Cardiac atrium fibroblast (primary cell): Measurements from ENCODE around the gene ABCF2. TPM values are rescaled to one million over a fixed set of nuclear protein-coding genes. Genes with fewer than 3 reads are reported as not detected.

Source experiments
- total RNA-seq: library from RNA; depleted of rRNA; stranded (reverse); fragments of >200 nt; gene quantifications from 2 replicates; pipeline ENCODE4 v1.2.3, GENCODE V29; 2015

Gene ABCF2
- total RNA-seq = 41.2 and 49.7 TPM in 2 replicates

DNA sequence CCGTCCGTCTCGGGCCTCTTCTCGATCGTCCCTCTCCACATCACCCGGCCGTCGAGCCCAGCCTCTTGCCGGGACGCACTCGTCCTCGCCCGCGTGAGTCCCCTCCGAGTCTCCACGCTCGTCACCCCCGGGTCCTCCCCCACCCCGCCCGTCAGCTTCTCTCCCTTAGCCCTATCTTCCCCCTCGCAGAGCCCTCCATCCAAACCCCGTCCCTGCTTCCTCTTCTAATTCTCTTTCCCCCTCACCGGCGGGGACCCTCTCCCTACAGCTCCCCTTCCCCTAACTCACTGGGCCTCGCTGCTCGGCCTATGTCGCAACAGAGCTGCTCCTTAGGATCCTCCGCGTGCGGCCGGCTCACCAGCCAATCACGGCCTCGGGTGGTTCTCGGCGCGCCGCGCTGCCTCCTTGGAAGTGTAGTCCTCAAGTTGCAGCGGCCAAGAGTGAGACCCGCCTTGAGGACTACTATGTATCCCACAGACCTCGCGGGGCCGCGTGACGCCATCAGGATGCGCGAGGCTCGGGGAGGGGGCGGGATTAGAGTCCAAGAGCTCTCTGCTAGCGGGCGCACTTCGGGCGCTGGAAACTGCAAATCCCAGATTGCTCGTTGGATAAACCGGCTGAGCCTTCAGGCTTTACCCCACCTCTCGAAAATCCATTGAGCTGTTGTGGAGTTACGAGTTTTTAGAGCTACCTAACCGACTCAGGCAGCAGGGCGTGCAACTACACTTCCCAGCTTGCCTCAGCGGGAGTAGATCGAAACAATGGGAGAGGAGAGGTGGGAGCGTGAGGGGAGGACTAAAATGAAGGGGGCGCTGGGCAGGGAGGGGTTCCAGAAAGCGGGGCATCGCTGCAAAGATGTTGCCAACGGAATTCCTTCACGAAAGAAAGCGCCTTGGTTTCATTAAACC lies at the start of gene ABCF2:
TSS of gene ABCF2 (minus strand) at position 331 of the 908 bp plus-strand sequence. CDS start 747 bp downstream, outside the sequence.

DNA sequence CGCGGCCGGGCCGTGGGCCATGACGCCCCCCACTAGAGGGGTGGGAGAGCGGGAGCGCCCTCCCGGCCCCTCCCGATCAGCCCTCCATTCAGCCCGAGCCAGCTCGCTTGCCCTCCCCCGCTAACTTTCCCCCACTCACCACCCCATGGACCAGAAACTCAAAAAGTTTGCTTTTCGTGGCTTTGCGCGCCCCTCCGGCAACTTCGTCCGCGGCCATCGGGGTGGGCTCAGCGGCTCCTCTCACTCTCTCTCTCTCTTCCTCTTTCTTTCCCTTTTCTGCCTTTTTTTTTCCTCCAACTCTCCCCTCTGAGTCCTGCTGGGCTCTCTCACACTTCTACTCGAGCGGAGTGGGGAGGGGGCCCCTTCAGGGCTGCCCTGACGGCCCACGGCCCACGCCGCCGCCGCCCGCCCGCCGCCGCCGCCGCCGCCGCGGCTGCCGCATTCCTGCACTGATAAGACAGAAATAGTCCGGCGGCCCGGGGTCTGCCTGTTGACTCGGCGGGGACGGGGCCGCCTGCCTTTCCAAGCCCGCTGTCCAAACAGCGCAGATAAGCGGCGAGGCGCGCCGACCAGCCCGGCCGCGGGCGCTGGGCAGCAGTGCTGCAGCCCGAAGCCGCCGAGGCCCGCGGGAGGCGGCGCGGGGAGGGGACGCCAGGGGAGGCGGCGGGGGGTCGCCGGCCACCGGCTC lies 21.5 kb upstream of the ABCF2 start, which contains the start of gene SMARCD3:
TSS of gene SMARCD3 (minus strand) at position 349 of the 688 bp plus-strand sequence. CDS start at position 217, 132 bp downstream.

DNA sequence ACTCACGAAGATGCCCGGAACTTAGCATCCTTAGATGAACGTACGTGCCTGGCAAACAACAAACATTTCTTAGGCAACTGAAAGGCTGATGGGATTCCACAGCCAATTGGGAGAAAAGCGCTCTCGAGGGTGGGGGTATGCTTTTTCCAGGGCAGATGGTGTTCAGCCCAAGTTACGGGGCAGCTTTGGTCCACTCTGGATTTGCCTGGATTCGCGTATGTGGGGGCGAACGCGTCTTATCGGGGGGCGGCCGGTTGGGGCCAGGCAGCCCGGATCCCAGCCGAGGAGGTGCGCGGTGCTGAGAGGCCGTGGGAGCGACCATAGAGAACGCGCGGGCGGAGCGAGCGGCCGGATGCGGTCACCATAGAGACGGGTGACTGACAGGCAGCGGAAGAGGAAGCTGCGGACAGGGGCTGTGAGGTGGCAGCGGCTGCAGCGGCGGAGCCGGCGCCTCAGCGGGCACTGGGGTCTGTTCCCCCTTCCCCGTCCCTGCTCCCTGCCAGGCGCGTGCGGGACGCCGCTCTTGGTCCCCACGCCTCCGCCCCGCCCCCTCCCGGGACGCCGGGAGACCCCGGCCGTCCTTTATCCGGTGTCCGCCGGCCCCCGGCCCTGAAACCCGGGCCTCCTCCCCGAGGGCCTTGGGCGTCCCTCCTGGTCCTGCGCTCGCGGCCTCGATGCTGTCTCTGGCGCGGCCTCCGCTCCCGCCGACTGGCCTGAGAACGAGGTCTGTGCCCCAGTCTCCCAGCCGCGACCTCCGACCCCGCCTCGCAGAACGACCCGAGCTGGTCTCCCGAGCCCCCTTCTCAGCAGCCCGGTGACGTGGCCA lies 5.3 kb upstream of the ABCF2 start, which contains the start of gene CHPF2:
TSS of gene CHPF2 (plus strand) at position 393 of the 826 bp plus-strand sequence. CDS start 1,529 bp downstream, outside the sequence.

DNA sequence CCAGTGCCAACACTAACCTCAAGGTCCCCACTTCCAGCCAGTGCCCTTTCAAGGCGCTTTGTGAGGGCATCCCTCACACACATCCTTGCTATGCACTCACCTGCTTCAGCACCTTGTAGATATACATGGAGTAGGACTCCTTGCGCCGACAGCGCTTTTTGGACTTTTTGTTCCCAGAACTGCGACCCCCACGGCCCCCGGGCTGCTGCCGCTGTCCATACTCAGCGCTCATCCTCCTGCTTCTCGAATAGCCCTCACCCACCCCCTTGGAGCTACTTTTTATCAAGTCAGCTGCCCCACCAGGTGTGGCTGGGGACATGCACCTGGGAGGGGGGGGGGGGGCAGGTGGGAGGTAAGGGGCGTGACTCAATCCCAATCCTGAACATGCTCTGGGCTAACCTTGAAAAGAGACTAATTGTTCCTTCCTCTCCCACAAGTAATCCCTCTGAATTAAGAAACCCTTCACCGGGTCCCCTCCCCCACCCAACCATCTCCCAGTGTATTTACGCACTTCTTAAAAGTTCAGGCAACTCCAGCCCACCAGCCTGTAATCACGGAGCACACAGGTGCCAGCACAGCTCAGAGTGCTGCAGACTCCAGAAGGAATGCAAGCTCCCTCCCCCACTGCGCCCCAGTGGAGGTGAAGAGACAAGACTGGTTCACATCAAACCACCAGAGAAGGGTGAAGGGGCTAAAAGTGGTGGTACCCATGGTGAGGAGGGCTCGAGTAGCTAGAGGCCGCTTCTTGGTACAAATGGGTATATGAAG lies 16.7 kb downstream of the ABCF2 start, which contains the start of gene H2BK1:
TSS of gene H2BK1 (minus strand) at position 402 of the 768 bp plus-strand sequence. CDS start at position 232, 170 bp downstream.

DNA sequence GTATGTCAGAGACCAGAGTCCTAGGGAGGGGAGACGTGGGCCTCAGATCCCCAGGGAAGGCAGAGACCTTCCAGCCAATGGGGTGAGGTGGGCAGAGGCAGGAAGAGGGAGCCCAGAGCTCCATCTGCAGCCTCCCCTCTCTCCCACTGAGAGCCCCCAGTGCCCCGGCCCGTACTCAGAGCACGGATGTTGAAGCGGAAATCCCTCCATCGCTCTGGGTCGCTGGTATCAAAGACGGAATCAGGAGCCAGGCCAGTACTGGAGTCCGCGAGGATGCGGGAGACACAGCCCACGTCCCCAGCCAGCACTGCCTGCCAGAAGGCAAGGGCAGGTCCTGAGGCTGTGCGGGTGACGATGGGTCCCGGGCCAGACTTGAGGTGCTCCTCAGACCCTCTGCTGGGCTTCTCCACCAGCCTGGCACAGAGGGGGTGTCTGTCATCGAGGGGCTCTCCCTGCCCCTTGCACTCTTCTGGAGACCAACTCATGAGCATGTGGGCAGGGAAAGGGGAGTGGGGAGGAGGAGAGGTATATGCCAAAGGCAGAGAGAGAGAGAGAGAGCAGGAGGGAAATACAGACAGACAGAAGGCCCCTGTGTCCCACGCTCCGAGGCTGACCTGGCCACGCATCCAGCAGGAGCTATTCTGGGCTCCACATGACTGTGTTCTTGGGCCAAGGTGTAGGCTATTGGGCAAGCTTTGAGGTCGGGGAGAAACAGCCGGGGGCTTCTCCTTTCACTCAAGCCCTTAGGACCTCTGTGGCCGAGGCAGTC lies 40.2 kb downstream of the ABCF2 start, which contains the start of gene ASB10:
TSS of gene ASB10 (minus strand) at position 611 of the 769 bp plus-strand sequence. CDS start at position 491, 120 bp downstream.

DNA sequence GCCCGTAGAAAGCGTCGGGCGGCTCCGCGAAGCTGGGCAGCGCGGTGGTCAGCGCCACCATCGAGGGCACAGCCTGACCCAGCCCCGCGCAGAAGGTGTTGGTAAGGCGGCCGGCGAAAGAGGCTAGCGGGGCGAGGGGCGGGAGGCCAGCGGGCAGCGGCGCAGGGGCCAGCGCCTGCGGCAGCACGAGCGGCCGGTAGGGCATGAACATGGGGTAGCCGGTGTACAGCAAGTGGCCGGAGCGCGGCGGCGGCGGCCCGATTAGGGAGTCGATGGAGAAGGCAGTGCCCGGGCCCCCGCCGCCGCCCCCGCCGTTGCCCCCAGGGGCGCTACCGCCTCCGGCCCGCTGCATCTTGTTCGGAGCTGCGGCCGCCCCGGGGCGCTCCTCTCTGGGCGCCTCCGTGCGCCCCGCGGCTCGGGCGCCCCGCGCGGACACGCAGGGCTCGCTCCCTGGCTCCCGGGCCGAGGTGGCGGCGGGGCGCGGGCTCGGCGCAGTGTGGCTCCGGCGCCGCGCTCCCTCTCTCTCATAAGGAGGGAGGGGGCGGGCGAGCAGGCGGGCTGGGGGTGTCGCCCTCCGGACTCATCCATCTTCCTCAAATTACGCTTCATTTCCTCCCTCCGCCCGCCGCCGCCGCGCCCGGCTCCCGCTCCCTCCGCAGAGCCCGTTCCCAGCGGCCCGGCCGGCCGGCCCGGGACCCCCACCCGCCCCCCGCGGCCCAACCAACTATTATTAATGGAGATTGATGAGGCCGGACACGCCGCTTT lies 59.6 kb downstream of the ABCF2 start, which contains the start of gene GBX1:
TSS of gene GBX1 (minus strand) at position 498 of the 765 bp plus-strand sequence. CDS start at position 352, 146 bp downstream.

Other genes with a start within 250 kb of the ABCF2 start
- under 0.01 TPM in 1 of 2 replicates, not detected in the other for gene KCNH2, start 248.9 kb downstream of the ABCF2 start, total RNA-seq
- gene NOS3, start 236.2 kb downstream of the ABCF2 start, total RNA-seq = 5.4 and 18.6 TPM in 2 replicates
- gene ATG9B, start 202.7 kb downstream of the ABCF2 start, total RNA-seq = 0.16 and 2.2 TPM in 2 replicates
- gene ABCB8, start 198.8 kb downstream of the ABCF2 start, total RNA-seq = 26.9 and 33.6 TPM in 2 replicates
- 0.54 TPM in 1 of 2 replicates, not detected in the other for gene ASIC3, start 178.7 kb downstream of the ABCF2 start, total RNA-seq
- gene CDK5, start 169.3 kb downstream of the ABCF2 start, total RNA-seq = 9.2 and 13.0 TPM in 2 replicates
- 123 and 225 TPM in 2 replicates for gene SLC4A2, start 167.6 kb downstream of the ABCF2 start, total RNA-seq
- 69.1 and 85.9 TPM in 2 replicates for gene FASTK, start 146.4 kb downstream of the ABCF2 start, total RNA-seq
- 48.8 and 52.0 TPM in 2 replicates for gene TMUB1, start 143.7 kb downstream of the ABCF2 start, total RNA-seq
- 33.0 and 41.3 TPM in 2 replicates for gene AGAP3, start 140.7 kb downstream of the ABCF2 start, total RNA-seq
- not detected in 2 replicates for gene GBX1, start 59.5 kb downstream of the ABCF2 start, total RNA-seq
- not detected in 2 replicates for gene ASB10, start 40.0 kb downstream of the ABCF2 start, total RNA-seq
- gene H2BK1, start 16.7 kb downstream of the ABCF2 start, total RNA-seq = not detected in 2 replicates
- 89.0 and 110 TPM in 2 replicates for gene CHPF2, start 5.3 kb upstream of the ABCF2 start, total RNA-seq
- gene SMARCD3, start 21.5 kb upstream of the ABCF2 start, total RNA-seq = 27.5 and 41.0 TPM in 2 replicates
- gene NUB1, start 114.6 kb upstream of the ABCF2 start, total RNA-seq = 24.6 and 28.5 TPM in 2 replicates
- gene WDR86, start 182.8 kb upstream of the ABCF2 start, total RNA-seq = not detected in 2 replicates
- gene CRYGN, start 212.9 kb upstream of the ABCF2 start, total RNA-seq = not detected in 2 replicates